ENCODE data around the gene LIPC. TPM values are rescaled to one million over a fixed set of nuclear protein-coding genes. Genes with fewer than 3 reads are reported as not detected.

The LIPC gene
- total and polyA plus RNA-seq, 2 donors (not counting 3 experiments of a cell fraction or from before 2014, with no cell fraction given), result not detected

DNA sequence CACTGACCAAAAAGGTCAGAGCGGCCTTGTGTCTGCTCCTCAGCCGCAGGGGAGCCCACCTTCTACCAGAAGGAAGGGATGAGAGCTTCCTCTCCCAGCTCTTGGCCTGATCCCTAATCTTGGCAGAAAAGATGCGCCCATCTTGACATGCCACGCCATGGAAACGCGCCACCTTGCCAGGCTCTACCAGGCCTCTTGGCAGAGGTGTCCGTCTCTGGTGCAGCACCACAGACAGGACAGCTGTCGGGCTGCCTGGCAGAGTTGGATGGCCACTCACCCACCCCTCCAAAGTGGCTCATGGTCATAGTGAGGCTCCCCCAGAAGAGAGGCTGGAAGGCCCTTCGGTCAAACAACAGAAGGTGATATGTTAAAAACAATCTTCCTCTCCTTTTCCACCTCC is 105.2 kb downstream of the LIPC start:
- POLR2A ChIA-PET, result no interaction called here

More for the DNA sequence above, 105.2 kb downstream of the LIPC start:
- CTCF ChIA-PET, result interaction anchor here (2.2 kb wide), 1 partner anchor 14 kb away, joined by 6 read pairs; no protein-coding TSS in a partner anchor
- FAIRE-seq, result no peak
- H3K27me3 ChIP-seq (ENCODE audit: control insufficient read depth in 2 of 2, insufficient read depth in 2 of 2, low read length in 2 of 2), result peaks cover 2 to 6% of the 10 kb centered on the region in 2 experiments
- BruUV-seq (replicated peaks), result no TSS peak
- H3K4me3 ChIP-seq (replicated peaks in 1 of 3; ENCODE audit: insufficient read depth in 1 of 3, low read depth in 1 of 3, low read length in 3 of 3), result no peak overlapping the region
- intact Hi-C loops (cut with micrococcal nuclease) (no loop called here), dilution Hi-C loops (cut with MboI; ENCODE audit: extremely low pct_ligation_motif_present, low sequenced_read_pairs) (no loop called here)
- no peak for TF ChIP-seq EZH2 (IDR thresholded peaks at IDR 0.05; ENCODE audit: borderline replicate concordance, low read depth, low read length, severe bottlenecking)
- no peak for TF ChIP-seq GATA2 (IDR thresholded peaks at IDR 0.05; ENCODE audit: insufficient read depth, insufficient read length, low read depth, low read length)
- no peak for TF ChIP-seq MYC (IDR thresholded peaks at IDR 0.05; ENCODE audit: low read depth, low read length)
- TF ChIP-seq, protein P1, sequence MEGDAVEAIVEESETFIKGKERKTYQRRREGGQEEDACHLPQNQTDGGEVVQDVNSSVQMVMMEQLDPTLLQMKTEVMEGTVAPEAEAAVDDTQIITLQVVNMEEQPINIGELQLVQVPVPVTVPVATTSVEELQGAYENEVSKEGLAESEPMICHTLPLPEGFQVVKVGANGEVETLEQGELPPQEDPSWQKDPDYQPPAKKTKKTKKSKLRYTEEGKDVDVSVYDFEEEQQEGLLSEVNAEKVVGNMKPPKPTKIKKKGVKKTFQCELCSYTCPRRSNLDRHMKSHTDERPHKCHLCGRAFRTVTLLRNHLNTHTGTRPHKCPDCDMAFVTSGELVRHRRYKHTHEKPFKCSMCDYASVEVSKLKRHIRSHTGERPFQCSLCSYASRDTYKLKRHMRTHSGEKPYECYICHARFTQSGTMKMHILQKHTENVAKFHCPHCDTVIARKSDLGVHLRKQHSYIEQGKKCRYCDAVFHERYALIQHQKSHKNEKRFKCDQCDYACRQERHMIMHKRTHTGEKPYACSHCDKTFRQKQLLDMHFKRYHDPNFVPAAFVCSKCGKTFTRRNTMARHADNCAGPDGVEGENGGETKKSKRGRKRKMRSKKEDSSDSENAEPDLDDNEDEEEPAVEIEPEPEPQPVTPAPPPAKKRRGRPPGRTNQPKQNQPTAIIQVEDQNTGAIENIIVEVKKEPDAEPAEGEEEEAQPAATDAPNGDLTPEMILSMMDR (IDR thresholded peaks at IDR 0.05; ENCODE audit: extremely low read depth in 1 of 2, insufficient read depth in 1 of 2, low read depth in 1 of 2, low read length in 2 of 2), result no peak
- TF ChIP-seq, protein P2, sequence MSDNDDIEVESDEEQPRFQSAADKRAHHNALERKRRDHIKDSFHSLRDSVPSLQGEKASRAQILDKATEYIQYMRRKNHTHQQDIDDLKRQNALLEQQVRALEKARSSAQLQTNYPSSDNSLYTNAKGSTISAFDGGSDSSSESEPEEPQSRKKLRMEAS (IDR thresholded peaks at IDR 0.05; ENCODE audit: insufficient read depth, insufficient read length), result no peak
- TF ChIP-seq FOS (IDR thresholded peaks at IDR 0.05; ENCODE audit: borderline replicate concordance, insufficient read depth, low read length), result no peak
- TF ChIP-seq POLR2A (IDR thresholded peaks at IDR 0.05; ENCODE audit: low read depth, low read length), result no peak
- H3K36me3 ChIP-seq (ENCODE audit: control insufficient read depth in 2 of 2, extremely low read depth in 1 of 2, insufficient read depth in 2 of 2, low read length in 2 of 2), result no peaks in the 10 kb centered on the region
- H3K4me2 ChIP-seq (ENCODE audit: insufficient read depth, low read length), result no peak overlapping the region
- H3K79me2 ChIP-seq (ENCODE audit: control insufficient read depth, insufficient read depth, low read length), result no peaks in the 10 kb centered on the region
- no peak overlapping the region for H3K9ac ChIP-seq (replicated peaks; ENCODE audit: extremely low read depth, insufficient read depth, low read length)
- no peaks in the 10 kb centered on the region for H3K9me3 ChIP-seq (replicated peaks; ENCODE audit: control insufficient read depth, insufficient read depth, low read length)
- no peaks in the 10 kb centered on the region for H3K4me1 ChIP-seq (ENCODE audit: control insufficient read depth, extremely low read depth, insufficient read depth, low read length)
- no peak for DNase-seq (ENCODE audit: low read depth, low spot score)
- H3K27ac ChIP-seq (ENCODE audit: insufficient read depth, low read depth, low read length), result no peak overlapping the region
- H2AFZ ChIP-seq (ENCODE audit: low read depth, low read length), result no peak overlapping the region
- no peaks in the 10 kb centered on the region for H3K9me1 ChIP-seq (replicated peaks; ENCODE audit: control insufficient read depth, extremely low read depth, insufficient read depth, low read length)
- no peaks in the 10 kb centered on the region for H4K20me1 ChIP-seq (replicated peaks; ENCODE audit: control insufficient read depth, extremely low read depth, insufficient read depth, low read length)

Measured in endothelial cell of umbilical vein (primary cell).